ENCODE measurements around the gene ANGPTL8.

DNA sequence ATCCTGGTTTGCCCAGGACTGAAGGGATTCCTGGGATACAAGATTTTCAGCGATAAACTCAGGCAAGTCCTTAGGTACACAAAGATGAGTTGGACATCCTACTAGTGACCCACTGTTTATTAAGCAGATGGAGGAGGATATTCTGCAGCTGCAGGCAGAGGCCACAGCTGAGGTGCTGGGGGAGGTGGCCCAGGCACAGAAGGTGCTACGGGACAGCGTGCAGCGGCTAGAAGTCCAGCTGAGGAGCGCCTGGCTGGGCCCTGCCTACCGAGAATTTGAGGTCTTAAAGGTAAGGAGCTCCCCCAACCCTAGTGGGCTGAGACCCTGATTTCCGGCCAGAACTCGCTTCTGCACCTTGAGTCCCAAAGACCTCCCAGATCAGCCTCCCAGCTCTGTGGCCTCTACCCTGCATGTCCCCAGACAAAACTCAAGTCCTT, 607 bp downstream of the ANGPTL8 start:
- TF ChIP-seq, protein P1, sequence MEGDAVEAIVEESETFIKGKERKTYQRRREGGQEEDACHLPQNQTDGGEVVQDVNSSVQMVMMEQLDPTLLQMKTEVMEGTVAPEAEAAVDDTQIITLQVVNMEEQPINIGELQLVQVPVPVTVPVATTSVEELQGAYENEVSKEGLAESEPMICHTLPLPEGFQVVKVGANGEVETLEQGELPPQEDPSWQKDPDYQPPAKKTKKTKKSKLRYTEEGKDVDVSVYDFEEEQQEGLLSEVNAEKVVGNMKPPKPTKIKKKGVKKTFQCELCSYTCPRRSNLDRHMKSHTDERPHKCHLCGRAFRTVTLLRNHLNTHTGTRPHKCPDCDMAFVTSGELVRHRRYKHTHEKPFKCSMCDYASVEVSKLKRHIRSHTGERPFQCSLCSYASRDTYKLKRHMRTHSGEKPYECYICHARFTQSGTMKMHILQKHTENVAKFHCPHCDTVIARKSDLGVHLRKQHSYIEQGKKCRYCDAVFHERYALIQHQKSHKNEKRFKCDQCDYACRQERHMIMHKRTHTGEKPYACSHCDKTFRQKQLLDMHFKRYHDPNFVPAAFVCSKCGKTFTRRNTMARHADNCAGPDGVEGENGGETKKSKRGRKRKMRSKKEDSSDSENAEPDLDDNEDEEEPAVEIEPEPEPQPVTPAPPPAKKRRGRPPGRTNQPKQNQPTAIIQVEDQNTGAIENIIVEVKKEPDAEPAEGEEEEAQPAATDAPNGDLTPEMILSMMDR (conservative IDR thresholded peaks at IDR 0.05; ENCODE audit: low read depth, low read length): no peak
- TF ChIP-seq EZH2 (IDR thresholded peaks at IDR 0.05; ENCODE audit: borderline replicate concordance, low read depth, low read length, poor library complexity, severe bottlenecking): no peak

Measured in A673 (cell line).